DLD1 (cell line): ENCODE measurements around the gene DYNC1LI2.
"Not testable (repeated sequence)": the region's sequence is repeated elsewhere in the genome, so short reads cannot be mapped to it uniquely, and the experiment has no call there.

Experiments
- in situ Hi-C: cut with HindIII; loops from 2 replicates; pipeline ENCODE4 v1.10.0; 2017; ENCODE audit warnings: low sequenced_read_pairs

DYNC1LI2 gene

DNA sequence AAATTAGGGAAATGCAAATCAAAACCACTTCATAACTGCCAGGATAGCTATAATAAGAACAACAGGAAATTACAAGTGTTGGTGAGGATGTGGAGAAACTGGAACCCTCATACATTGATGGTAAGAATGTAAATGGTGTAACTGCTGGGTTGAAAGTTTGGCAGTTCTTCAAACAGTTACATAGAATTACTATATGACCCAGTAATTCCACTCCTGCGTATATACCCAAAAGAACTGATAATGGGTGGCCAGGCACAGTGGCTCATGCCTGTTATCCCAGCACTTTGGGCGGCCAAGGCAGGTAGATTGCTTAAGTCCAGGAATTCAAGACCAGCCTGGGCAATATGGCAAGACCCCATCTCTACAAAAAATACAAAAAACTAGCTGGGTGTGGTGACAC is 50.4 kb downstream of the DYNC1LI2 start:
- in situ Hi-C loops = no loop called here

DNA sequence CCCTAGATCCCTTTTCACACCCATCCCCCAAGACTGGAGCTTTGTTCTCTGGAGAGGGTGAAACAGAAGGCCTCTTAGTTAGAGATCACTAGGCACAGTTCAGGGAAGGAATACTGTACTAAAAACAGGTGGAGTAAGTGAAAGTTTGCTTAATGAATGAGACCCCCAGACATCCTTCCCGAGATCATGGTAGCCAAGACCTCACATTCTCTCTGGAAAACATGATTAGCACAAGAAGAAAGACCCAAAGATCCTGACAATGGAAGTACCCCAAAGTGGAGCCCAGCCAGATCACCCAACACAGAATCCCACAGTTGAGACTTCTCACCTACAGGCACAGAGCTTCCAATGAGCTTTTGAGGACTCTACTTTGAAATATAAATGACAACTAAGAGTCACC is 51.5 kb downstream of the DYNC1LI2 start:
- in situ Hi-C loops = no loop called here

GRCh38 chr16:66698046-66698445 is 53.4 kb downstream of the DYNC1LI2 start:
- in situ Hi-C loops = no loop called here

DNA sequence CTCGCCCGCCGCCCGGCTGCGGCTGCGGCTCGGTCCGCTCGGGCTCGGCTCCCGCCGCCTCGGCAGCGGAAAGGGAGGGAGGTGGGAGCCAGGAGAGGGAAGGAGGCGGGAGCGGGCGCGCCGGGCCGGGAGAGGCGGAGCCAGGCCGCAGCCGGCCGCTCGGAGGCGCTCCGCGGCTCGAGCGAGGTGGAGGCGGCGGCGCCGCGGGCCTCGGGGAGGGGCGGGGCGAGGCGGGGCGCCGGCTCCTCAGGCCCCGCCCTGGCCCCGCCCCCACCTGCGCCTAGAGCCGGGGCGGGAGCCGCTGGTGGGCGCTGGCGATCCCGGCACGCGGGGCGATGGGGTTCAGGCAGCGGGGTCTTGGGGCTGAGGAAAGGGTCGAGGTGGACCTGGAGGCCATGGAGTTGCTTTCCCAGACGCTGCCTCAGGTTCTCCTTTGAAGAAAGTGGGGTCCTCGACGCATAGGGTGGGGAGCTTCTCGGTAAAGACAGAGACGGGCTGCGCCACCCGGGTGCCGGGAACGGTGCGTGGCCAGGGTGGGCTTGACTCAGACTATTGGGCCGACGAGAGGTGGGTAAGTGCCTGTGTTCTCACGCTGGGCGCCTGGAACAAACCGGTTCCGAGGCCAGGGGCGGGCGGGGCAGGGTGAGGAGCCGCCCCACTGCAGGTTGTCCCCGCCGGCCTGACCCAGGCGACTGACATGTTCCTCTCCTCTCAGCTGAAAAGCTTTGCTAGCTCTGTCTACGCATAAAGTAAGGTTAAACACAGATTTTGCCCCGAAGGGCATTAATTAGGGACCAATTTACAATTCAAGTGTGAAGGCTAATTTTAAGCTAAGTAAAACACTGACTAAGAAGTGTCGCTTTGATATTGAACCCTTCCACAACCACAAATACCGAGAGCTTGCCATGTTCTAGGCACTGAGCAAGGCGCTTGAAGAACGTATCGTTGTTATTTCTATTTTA is 54.5 kb downstream of the DYNC1LI2 start, which contains the start of gene CMTM4:
TSS of gene CMTM4 (minus strand) at position 75 of the 962 bp plus-strand sequence. CDS start 218 bp downstream, outside the sequence.
- in situ Hi-C loops = no loop called here

- in situ Hi-C loops = no loop called here
Measured at GRCh38 chr16:66695935-66696668, 55.3 kb downstream of the DYNC1LI2 start.

DNA sequence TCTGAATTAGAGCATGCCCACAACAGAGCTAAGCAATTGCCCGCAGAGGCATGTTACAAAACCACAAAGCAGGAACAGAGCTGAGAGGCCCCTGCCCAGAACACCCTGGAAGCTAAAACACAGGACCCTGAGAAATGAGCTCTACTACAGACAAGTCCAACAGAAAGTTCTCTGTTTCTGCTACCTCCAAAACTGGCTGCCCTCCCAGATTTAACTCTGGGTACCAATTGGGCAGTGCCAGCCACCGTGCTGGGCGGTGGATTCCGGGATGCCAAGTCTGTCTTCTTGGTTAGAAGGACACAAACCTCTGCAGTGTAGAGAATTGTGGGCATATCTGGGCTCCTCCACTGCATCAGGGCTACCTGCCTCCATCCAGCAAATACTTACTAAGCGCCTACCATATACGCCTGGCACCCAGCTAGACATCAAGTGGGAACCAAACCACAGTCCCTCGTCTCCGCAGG is 55.9 kb downstream of the DYNC1LI2 start:
- in situ Hi-C loops = no loop called here

DNA sequence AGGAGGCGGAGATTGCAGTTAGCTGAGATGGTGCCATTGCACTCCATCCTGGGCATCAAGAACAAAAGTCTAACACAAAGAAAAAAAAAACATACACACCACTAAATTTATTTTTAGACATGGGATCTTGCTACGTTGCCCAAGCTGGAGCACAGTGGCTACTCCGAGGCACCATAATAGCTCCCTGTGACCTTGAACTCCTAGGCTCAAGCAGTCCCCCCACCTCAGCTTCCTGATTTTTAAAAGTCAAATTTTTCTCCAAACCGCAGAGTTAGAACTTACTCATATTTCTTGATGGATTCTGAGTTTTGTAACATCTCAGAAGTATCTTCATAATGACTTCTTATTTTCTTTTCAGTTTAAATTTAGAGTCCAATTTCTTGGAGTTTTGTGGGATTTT is 58.3 kb downstream of the DYNC1LI2 start:
- in situ Hi-C loops = no loop called here

- in situ Hi-C loops = no loop called here
Measured at GRCh38 chr16:66692341-66692740, 59.1 kb downstream of the DYNC1LI2 start.

GRCh38 chr16:66691234-66691633 is 60.2 kb downstream of the DYNC1LI2 start:
- in situ Hi-C loops = no loop called here

GRCh38 chr16:66690106-66690847 is 61.1 kb downstream of the DYNC1LI2 start:
- in situ Hi-C loops = no loop called here

DNA sequence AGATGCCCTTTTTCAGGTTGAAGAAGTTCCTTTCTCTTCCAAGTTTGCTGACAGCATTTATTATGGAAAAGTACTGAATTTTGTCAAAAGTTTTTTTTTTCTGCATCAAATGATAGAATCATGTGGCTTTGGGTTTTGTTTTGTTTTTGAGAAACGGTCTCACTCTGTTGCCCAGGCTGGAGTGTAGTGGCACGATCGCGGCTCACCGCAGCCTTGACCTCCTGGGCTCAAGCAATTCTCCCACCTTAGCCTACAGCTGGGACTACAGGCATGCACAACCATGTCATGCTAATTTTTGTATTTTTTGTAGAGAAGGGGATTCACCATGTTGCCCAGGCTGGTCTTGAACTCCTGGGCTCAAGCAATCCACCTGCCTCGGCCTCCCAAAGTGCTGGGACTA is 62.1 kb downstream of the DYNC1LI2 start:
- in situ Hi-C loops = no loop called here

- in situ Hi-C loops = no loop called here
Measured at GRCh38 chr16:66687906-66688625, 63.3 kb downstream of the DYNC1LI2 start.

GRCh38 chr16:66685501-66686115 is 65.8 kb downstream of the DYNC1LI2 start:
- in situ Hi-C loops = not testable (repeated sequence)

- in situ Hi-C loops = no loop called here
Measured at GRCh38 chr16:66682271-66682670, 69.1 kb downstream of the DYNC1LI2 start.

GRCh38 chr16:66681676-66682075 is 69.7 kb downstream of the DYNC1LI2 start:
- in situ Hi-C loops = no loop called here

DNA sequence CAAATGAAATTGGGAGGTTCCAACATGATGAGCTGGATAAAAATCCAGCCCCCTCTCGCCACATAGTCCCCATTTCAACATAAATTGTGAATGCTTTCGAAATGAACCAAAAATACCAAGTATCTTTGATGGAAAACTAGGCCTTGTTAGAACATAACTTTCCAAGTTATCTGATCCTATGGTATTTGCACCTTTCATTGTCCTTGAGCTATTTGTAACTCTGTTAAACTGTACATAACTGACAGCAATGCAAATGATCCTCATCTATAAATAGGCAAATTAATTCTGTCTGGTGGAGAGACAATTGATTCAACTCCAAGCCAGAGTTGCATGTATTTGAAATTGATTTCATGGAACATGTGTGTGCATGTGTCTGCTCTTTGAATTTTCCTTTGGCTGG is 73.1 kb downstream of the DYNC1LI2 start:
- in situ Hi-C loops = no loop called here

DNA sequence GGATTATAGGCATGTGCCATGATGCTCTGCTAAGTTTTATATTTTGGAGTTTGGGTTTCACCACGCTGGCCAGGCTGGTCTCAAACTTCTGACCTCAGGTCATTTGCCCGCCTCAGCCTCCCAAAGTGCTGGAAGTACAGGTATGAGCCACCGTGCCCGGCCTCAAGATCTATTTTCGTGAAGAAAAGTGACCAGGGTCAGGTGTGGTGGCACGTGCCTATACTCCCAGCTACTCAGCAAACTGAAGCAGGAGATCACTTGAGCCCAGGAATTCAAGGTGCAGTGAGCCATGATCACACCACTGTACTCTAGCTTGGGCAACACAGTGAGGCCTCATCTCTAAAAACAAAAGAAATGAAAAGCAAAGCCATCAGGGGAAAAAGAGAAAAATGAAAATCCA is 73.6 kb downstream of the DYNC1LI2 start:
- in situ Hi-C loops = no loop called here

- in situ Hi-C loops = no loop called here
Measured at GRCh38 chr16:66677179-66677578, 74.2 kb downstream of the DYNC1LI2 start.

DNA sequence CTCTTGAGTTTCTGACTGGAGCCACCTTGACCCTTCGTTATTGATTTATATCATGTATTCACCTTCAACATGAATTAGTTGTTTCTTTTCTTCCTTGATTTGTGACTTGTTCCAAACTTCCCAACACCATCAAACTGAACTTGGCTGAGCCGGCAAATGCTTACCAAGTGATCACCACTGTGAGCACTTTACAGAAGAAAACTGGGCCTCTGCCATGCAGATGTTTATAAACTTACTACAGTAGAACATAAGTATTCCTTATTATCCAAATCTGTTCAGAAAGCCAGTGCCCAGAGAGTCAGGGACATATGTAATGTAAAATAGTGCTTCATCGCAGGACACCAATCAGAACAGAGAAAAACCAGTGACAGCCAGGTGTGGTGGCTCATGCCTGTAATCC is 74.8 kb downstream of the DYNC1LI2 start:
- in situ Hi-C loops = no loop called here

- in situ Hi-C loops = no loop called here
Measured at GRCh38 chr16:66673691-66674090, 77.7 kb downstream of the DYNC1LI2 start.
